Endothelial cell of umbilical vein (primary cell): ENCODE measurements around the gene TBC1D23. TPM values are rescaled to one million over a fixed set of nuclear protein-coding genes. Genes with fewer than 3 reads are reported as not detected.

ENCODE experiments used
- BruUV-seq: library from RNA; stranded (reverse); fragments of 400-500 nt; replicated peaks from 2 replicates; lab custom pipeline; 2021; lab: Mats Ljungman, UMichigan
- CTCF ChIA-PET: fragments of 300-600, 350-600 bp; sonication (Branson Sonifier 250); formaldehyde crosslinking; loops from one replicate; lab custom pipeline; 2021; ENCODE audit warnings: antibody characterized with exemption, inconsistent platforms; lab: Charles Lee
- POLR2A ChIA-PET: fragments of 300-600, 350-600 bp; sonication (Branson Sonifier 250); formaldehyde crosslinking; loops from one replicate; lab custom pipeline; 2021; ENCODE audit warnings: antibody characterized with exemption, inconsistent platforms; lab: Charles Lee
- DNase-seq: peaks from one replicate; pipeline ENCODE4 v3.0.0-alpha.2; 2011; ENCODE audit warnings: low read depth, low spot score
- FAIRE-seq: peaks from 2 replicates; lab custom pipeline; 2011; peaks lifted over from hg19 to GRCh38; lab: Jason Lieb, UNC
- H2AFZ ChIP-seq: 2 replicates; pipeline ENCODE4 v1.6.0; 2012; ENCODE audit warnings: low read depth, low read length, control low read depth, inconsistent platforms
- H3K27ac ChIP-seq: 2 replicates; pipeline ENCODE4 v1.5.1; 2011; ENCODE audit warnings: low read depth, mild to moderate bottlenecking, control low read depth, low read length, moderate library complexity; ENCODE audit not compliant: insufficient read depth
- H3K27me3 ChIP-seq, 2 experiments: 2 replicates each; pipeline versions ENCODE4 v1.6.0 to v1.6.1; 2011; ENCODE audit warnings: low read length in 2 of 2, mixed read lengths in 1 of 2; ENCODE audit not compliant: control insufficient read depth in 2 of 2, insufficient read depth in 2 of 2
- H3K36me3 ChIP-seq, 2 experiments: 2 replicates in 1 of 2; 3 replicates in 1 of 2; pipeline ENCODE4 v1.5.1; 2011; ENCODE audit warnings: low read length in 2 of 2, mild to moderate bottlenecking in 1 of 2, moderate library complexity in 1 of 2; ENCODE audit not compliant: control insufficient read depth in 2 of 2, insufficient read depth in 2 of 2; ENCODE audit errors: extremely low read depth in 1 of 2
- H3K4me1 ChIP-seq: 3 replicates; pipeline ENCODE4 v1.5.1; 2011; ENCODE audit warnings: mild to moderate bottlenecking, low read length; ENCODE audit not compliant: control insufficient read depth, insufficient read depth; ENCODE audit errors: extremely low read depth
- H3K4me2 ChIP-seq: 2 replicates; pipeline ENCODE4 v1.6.1; 2011; ENCODE audit warnings: low read length, control low read depth, mixed read lengths; ENCODE audit not compliant: insufficient read depth
- H3K4me3 ChIP-seq, 3 experiments: fragments of 200-600 bp in 1 of 3; sonication (generic), shearing (Covaris generic) in 1 of 3; replicated peaks in 1 of 3; 2 replicates each; pipeline ENCODE4 v1.5.1; 2011 to 2016; ENCODE audit warnings: control low read depth in 3 of 3, low read length in 3 of 3, mild to moderate bottlenecking in 2 of 3, inconsistent platforms in 1 of 3, low read depth in 1 of 3, moderate library complexity in 1 of 3; ENCODE audit not compliant: insufficient read depth in 1 of 3
- H3K79me2 ChIP-seq: 2 replicates; pipeline ENCODE4 v1.6.0; 2012; ENCODE audit warnings: low read length, inconsistent platforms; ENCODE audit not compliant: control insufficient read depth, insufficient read depth
- H3K9ac ChIP-seq: replicated peaks from 2 replicates; pipeline ENCODE3; 2011; ENCODE audit warnings: low read length, control low read depth; ENCODE audit not compliant: insufficient read depth; ENCODE audit errors: extremely low read depth
- H3K9me1 ChIP-seq: replicated peaks from 3 replicates; pipeline ENCODE4 v1.6.0; 2011; ENCODE audit warnings: mild to moderate bottlenecking, low read length; ENCODE audit not compliant: control insufficient read depth, insufficient read depth; ENCODE audit errors: extremely low read depth
- H3K9me3 ChIP-seq: replicated peaks from 2 replicates; pipeline ENCODE4 v1.5.1; 2012; ENCODE audit warnings: low read length, inconsistent platforms; ENCODE audit not compliant: control insufficient read depth, insufficient read depth
- H4K20me1 ChIP-seq: replicated peaks from 2 replicates; pipeline ENCODE3; 2011; ENCODE audit warnings: mild to moderate bottlenecking, low read length; ENCODE audit not compliant: control insufficient read depth, insufficient read depth; ENCODE audit errors: extremely low read depth
- EZH2 ChIP-seq: IDR thresholded peaks from 2 replicates; pipeline ENCODE4 v1.6.1; 2012; ENCODE audit warnings: borderline replicate concordance, low read depth, mild to moderate bottlenecking, moderate library complexity, low read length, inconsistent platforms; ENCODE audit not compliant: severe bottlenecking
- FOS ChIP-seq: IDR thresholded peaks from 2 replicates; pipeline ENCODE4 v1.6.1; 2011; ENCODE audit warnings: mild to moderate bottlenecking, low read length, moderate library complexity, borderline replicate concordance; ENCODE audit not compliant: insufficient read depth
- GATA2 ChIP-seq: IDR thresholded peaks from 2 replicates; pipeline ENCODE4 v1.7.0; 2011; ENCODE audit warnings: low read depth, mild to moderate bottlenecking, moderate library complexity, mixed read lengths, low read length; ENCODE audit not compliant: insufficient read length, insufficient read depth
- JUN ChIP-seq: IDR thresholded peaks from 2 replicates; pipeline ENCODE4 v1.6.1; 2011; ENCODE audit warnings: borderline replicate concordance, low read depth; ENCODE audit not compliant: insufficient read length, insufficient read depth
- MYC ChIP-seq: IDR thresholded peaks from one replicate; pipeline ENCODE4 v1.6.1; 2011; ENCODE audit warnings: mild to moderate bottlenecking, low read depth, low read length
- POLR2A ChIP-seq: IDR thresholded peaks from 2 replicates; pipeline ENCODE4 v1.6.1; 2012; ENCODE audit warnings: low read depth, mild to moderate bottlenecking, control low read depth, low read length
- POLR2AphosphoS5 ChIP-seq: IDR thresholded peaks from 2 replicates; pipeline ENCODE4 v1.6.1; 2012; ENCODE audit warnings: low read depth, mild to moderate bottlenecking, control low read depth, low read length, moderate library complexity; ENCODE audit not compliant: insufficient read depth
- dilution Hi-C: fragments of 300-500 bp; cut with MboI; formaldehyde crosslinking; loops from one replicate; pipeline ENCODE4 v1.15.0; 2019; ENCODE audit warnings: low sequenced_read_pairs; ENCODE audit not compliant: extremely low pct_ligation_motif_present
- intact Hi-C: fragments of 100-400 bp; cut with micrococcal nuclease; formaldehyde crosslinking; loops from one replicate; pipeline ENCODE4 v1.10.0; 2022
- polyA plus RNA-seq, 4 experiments: library from polyadenylated mRNA; depleted of rRNA in 3 of 4; stranded (reverse) in 3 of 4; unstranded in 1 of 4; fragments of >200 nt; gene quantifications; 2 replicates each; pipeline versions ENCODE4 v1.2.1 to v1.2.3, GENCODE V29; 2011 to 2012; ENCODE audit warnings: missing spikeins in 1 of 4
- total RNA-seq: library from RNA; stranded (reverse); gene quantifications from 2 replicates; pipeline ENCODE4 v1.2.3, GENCODE V29; 2021
- TF ChIP-seq, protein P1 (sequence below): IDR thresholded peaks from 2 replicates; pipeline ENCODE4 v1.6.1; 2011; ENCODE audit not compliant: insufficient read depth, insufficient read length
- TF ChIP-seq, protein P2 (sequence below), 2 donors: IDR thresholded peaks; 1 replicate in 1 of 2; 2 replicates in 1 of 2; pipeline ENCODE4 v1.5.1; 2011; ENCODE audit warnings: low read length in 2 of 2, mild to moderate bottlenecking in 2 of 2, moderate library complexity in 2 of 2, control low read depth in 1 of 2, inconsistent platforms in 1 of 2, low read depth in 1 of 2; ENCODE audit not compliant: insufficient read depth in 1 of 2; ENCODE audit errors: extremely low read depth in 1 of 2

The TBC1D23 gene
- total and polyA plus RNA-seq, 2 donors (not counting 3 experiments of a cell fraction or from before 2014, with no cell fraction given): 10.3 to 34.8 TPM

DNA sequence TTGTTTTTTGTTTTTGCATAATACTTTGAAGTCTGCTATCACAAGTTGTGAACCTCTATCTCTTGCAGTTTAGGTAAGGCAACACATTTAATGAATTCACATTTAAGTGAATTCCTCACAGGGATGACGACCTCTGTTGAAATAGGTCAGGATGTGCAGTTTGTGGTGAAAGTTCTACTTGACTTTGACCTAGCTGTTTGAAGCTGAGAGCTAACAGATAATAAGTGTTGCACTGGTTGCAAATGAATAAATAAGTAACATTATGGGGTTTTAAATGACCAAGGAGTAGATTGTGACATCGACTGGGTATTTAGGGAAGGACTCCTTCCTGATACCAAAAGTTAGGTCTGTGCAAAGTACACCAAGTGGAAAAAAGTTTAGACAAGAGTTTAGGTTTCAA lies 97.6 kb downstream of the TBC1D23 start:
- no peaks in the 10 kb centered on the region for H3K9me3 ChIP-seq
- no peak overlapping the region for H2AFZ ChIP-seq
- H3K9ac ChIP-seq: no peak overlapping the region
- H3K9me1 ChIP-seq: no peaks in the 10 kb centered on the region
- H3K4me1 ChIP-seq: no peaks in the 10 kb centered on the region
- no peak overlapping the region for H3K4me2 ChIP-seq
- no peak overlapping the region for H3K4me3 ChIP-seq
- no peaks in the 10 kb centered on the region for H3K79me2 ChIP-seq
- H3K27ac ChIP-seq: no peak overlapping the region
- ChIA-PET CTCF (no interaction called here), POLR2A (no interaction called here)
- BruUV-seq: no TSS peak
- TF ChIP-seq FOS (no peak), POLR2A (no peak), MYC (no peak), POLR2AphosphoS5 (no peak), EZH2 (no peak), JUN (no peak), GATA2 (no peak)
- TF ChIP-seq, protein P1, sequence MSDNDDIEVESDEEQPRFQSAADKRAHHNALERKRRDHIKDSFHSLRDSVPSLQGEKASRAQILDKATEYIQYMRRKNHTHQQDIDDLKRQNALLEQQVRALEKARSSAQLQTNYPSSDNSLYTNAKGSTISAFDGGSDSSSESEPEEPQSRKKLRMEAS: no peak
- TF ChIP-seq, protein P2, sequence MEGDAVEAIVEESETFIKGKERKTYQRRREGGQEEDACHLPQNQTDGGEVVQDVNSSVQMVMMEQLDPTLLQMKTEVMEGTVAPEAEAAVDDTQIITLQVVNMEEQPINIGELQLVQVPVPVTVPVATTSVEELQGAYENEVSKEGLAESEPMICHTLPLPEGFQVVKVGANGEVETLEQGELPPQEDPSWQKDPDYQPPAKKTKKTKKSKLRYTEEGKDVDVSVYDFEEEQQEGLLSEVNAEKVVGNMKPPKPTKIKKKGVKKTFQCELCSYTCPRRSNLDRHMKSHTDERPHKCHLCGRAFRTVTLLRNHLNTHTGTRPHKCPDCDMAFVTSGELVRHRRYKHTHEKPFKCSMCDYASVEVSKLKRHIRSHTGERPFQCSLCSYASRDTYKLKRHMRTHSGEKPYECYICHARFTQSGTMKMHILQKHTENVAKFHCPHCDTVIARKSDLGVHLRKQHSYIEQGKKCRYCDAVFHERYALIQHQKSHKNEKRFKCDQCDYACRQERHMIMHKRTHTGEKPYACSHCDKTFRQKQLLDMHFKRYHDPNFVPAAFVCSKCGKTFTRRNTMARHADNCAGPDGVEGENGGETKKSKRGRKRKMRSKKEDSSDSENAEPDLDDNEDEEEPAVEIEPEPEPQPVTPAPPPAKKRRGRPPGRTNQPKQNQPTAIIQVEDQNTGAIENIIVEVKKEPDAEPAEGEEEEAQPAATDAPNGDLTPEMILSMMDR (IDR thresholded peaks at IDR 0.05; ENCODE audit: extremely low read depth in 1 of 2, insufficient read depth in 1 of 2, low read depth in 1 of 2, low read length in 2 of 2): no peak
- no peak for FAIRE-seq
- H3K27me3 ChIP-seq: no peaks in the 10 kb centered on the region
- no peaks in the 10 kb centered on the region for H4K20me1 ChIP-seq
- DNase-seq: no peak
- intact Hi-C loops: no loop called here
- peaks cover 0 to 2% of the 10 kb centered on the region in 2 experiments for H3K36me3 ChIP-seq
- dilution Hi-C loops: no loop called here
